Pulmonary artery endothelial cell (primary cell): ENCODE data around the gene ACBD4. TPM values are rescaled to one million over a fixed set of nuclear protein-coding genes. Genes with fewer than 3 reads are reported as not detected.

Experiments
- DNase-seq: peaks from one replicate; pipeline ENCODE4 v3.0.0-alpha.2; 2011; ENCODE audit warnings: low read depth, low spot score
- total RNA-seq: library from RNA; depleted of rRNA; stranded (reverse); fragments of >200 nt; gene quantifications from 2 replicates; pipeline ENCODE4 v1.2.3, GENCODE V29; 2014

The ACBD4 gene, protein sequence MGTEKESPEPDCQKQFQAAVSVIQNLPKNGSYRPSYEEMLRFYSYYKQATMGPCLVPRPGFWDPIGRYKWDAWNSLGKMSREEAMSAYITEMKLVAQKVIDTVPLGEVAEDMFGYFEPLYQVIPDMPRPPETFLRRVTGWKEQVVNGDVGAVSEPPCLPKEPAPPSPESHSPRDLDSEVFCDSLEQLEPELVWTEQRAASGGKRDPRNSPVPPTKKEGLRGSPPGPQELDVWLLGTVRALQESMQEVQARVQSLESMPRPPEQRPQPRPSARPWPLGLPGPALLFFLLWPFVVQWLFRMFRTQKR
- total RNA-seq: 4.4 and 5.5 TPM in 2 replicates

DNA sequence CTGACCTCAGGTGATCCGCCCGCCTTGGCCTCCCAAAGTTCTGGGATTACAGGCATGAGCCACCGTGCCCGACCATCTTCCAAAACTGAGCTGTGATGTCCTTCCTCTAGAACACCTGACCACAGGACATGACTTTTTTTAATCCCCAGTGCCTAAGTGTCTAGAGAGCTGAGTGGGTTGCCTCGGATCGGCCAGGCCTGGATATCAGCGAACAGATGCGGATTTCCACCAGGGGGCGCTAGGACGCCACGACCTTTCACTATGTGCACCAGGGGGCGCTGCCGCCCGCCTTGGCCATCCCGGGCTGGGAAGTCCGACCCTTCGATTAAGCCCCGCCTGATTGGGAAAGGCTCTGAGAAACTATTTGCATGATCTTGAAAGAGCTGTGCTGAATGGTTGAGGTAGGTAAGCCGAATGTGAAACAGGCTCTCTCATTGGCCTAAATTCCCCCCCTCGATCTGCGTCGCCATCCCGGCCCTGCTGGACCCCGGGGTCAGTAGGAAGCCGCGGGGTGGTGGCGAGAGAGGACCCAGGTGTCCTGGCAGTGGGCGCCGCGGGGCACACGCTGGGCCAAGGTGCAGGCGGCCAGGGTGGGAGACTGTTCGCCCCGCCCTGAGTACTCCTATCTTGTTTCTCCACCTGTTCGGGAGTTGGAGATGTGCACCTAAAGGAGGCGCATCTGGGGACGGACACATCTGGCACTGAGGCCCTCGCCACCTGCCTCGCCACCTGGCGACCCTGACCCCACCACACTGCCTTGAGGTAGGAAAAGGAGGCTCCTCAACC lies at the start of gene ACBD4:
Gene ACBD4 (plus strand): TSS at position 496 of the 786 bp plus-strand sequence. CDS start 458 bp downstream, outside the sequence.
- DNase-seq: peak; percentile 90

DNA sequence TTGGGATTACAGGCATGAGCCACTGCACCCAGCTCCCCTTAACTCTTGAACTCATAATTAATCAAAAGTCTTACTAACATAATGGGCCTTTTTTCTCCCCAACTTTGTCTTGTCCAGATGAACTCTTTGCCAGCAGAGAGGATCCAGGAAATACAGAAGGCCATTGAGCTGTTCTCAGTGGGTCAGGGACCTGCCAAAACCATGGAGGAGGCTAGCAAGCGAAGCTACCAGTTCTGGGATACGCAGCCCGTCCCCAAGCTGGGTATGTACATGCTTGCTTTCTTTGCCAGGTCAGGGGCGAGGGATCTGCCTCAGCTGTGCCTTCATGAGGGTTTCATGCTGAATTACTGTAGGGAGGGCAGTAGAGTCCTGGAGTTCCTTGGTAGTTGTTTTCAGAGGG lies 49.1 kb upstream of the ACBD4 start:
- DNase-seq: no peak

DNA sequence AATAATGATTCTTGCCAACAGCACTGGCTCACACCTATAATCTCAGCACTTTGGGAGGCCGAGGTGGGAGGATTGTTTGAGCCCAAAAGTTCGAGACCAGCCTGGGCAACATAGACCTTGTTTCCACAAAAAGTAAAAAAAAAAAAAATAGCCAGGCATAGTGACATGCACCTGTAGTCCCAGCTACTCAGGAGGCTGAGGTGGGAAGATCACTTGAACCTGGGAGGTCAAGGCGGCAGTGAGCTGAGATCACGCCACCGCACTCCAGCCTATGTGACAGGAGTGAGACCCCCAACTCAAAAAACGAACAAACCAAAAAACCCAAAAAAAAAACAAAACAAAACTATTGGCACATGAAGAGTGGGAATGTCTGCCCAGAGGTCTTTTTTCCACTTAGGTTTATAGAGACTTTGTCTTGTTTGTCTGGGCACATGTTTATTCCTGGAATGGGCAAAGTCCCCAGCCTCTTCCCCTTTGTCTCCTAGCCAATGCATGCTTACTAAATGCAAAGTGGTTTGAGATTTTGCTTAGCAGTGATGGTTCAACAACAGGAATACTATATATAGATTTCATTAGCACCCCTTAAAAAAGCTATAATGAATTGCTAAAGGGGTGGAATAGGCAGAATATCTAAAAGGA lies 48.5 kb upstream of the ACBD4 start:
- DNase-seq: no peak

DNA sequence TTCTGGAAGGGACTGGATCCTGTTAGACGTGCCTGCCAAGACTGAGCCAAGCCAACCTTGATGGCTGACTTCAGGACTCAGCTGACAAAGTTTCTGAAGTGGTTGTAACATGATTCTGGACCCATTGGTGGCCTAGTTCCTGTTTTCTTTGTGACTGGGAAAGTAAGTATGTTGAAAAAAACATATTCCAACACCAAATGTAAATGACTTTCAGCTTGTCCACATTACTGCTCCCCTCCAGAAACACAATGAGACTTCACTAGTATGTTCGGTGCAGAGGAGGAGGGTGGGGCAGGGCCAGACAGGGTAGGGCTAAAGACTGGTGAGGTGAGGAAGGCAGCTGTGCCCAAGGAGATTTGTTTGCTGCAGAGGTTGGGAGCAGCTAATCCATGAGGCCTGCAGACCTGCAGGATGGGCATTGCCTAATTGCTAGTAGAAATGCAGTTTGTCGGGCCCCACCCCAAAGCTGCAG lies 47.9 kb upstream of the ACBD4 start:
- DNase-seq: no peak

DNA sequence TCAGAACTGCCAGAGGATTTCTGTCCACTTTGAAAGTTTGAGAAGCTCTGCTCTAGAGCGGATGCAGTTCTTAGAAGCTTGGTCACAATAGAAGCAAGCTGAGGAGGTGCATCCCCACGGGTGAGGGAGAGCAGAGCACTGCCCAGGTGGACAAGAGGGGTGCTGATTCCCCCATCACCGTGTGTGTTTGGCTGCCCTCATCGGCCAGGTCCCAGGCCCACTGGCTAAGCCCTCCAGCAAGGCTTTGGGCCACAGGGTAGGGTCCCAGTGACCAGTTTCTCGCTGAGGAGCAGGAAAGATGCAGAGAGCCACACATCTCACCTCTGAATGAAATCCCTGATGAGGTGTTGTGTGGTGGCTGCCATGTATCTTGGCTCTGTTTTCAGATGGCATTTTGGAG lies 47.5 kb upstream of the ACBD4 start:
- no peak for DNase-seq

DNA sequence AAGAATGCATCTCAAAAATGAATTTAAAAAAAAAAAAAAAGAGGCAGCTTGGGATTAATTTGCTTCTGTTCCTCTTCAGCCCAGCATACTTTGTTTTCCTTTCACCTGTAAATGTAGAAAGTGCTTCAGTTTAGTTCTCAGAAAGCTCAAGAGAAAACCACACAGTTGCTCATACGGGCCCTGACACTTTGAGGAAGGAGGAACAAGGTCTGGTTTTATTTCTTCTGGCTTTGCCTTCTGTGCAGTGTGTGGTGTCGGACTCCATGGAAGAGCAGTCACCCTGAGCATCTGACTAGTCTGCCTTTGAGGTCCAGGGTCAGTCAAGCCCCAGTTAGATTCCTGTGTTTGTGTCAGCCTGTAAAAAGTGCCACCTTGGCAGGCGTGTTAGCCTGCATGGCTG lies 46.7 kb upstream of the ACBD4 start:
- DNase-seq: no peak

DNA sequence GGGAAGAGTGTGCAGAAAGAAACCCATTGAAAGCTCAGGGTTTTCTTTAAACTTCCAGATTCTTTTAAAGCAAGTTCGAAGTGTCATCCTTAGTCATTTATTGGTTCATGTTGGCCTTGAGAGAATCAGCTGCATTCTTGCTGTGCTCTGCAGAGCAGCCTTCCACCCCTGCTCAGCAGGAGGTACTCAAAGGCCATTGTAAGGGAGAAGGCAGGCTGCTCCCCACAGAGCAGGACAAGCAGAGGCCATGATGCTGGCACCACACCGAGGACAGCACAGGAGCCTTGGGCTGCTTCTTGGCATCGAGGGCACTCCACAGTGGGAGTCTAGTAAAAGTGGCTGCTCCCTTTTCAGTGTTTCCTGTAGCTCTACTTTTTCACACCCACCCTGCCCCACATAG lies 44.8 kb upstream of the ACBD4 start:
- DNase-seq: no peak

DNA sequence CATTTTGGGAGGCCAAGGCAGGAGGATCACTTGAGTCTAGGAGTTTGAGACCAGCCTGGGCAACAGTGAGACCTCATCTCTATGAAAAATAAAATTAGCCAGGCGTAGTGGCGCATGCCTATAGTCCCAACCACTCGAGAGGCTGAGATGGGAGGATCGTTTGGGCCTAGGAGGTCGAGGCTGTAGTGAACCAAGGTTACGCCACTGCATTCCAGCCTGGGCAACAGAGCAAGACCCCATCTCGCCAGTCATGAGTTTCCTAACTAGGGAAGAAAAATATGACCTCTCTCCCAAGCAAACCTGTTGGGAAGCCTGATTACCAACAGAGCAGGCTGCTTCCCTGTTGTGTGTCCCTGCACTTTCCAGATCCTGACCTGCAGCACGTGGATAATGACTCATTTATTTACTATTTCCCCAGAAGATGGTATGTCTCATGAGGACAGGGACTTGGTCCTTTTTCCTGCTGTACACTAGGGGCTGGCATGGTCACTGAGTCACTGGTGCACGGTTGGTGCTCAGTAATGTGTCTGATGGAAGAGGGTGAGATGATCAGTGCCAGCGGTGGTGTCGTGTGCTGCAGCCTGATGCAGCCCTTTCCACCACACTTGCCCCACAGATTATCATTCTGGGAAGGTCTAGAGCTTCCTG lies 43.6 kb upstream of the ACBD4 start:
- no peak for DNase-seq

DNA sequence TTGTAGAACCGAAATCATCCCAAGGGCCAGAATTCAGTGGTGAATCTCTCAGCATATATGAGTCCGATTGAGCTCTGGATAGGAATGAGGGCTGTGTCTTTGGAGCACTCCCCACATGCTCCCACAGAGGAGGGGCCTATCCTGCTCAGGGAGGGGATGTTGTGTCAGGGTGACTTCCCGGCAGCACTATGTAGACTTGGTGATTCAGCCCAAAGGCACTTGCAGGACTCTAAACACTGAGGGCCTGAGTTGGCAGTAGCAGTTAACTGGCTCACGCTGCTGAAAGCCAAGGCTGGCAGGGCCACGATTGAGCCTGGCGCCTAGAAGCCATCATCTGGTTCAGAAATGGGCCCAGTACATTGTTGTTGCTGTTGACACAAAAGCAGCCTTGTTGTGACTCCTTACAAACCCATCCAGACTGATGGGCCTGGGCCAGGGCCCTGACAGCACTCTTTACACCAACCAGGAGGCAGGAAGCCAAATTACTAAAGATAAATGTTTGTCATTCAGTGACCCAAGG lies 42.5 kb upstream of the ACBD4 start:
- peak; percentile 95 for DNase-seq

DNA sequence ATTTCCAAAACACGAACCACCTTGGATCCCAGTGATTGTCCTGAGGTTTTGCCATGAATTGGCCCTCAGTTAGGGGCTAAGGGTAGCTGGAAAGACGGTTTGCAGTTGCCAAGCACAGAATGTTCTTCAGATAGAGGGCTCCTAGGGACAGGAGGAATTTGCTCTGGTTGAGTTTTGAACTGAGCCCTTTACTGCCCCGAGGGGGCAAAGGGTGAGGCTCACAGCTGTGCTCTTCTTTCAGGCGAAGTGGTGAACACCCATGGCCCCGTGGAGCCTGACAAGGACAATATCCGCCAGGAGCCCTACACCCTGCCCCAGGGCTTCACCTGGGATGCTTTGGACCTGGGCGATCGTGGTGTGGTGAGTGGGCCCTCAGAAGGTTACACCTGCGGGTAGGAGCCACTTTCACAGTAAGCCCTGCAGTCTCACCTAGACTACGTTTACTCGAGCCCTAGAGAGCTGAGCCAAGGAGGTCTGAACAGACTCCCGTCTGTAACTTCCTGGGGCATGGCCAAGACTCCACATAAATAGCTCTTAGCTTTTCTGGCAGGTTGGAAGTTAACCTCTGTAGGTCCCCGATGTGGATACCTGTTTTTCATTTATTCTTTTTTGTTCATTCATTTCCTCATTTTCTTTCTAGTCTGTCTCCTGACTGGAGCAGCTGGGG lies 41.9 kb upstream of the ACBD4 start:
- DNase-seq: no peak

DNA sequence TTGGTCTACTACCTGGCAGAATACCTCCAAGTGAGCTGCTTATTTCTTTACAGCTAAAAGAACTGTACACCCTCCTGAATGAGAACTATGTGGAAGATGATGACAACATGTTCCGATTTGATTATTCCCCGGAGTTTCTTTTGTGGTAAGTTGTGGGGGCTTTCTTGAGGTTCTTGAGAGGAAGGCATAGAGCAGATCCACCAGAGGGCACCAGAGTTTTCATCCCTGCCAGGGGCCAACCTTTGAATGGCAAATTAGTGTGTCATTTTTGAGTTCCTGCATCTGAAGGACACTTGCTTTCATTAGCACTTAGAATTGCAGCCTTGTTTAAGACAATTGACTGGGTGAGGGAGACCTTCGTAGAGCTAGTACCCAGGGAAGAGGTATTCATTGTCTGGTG lies 39.3 kb upstream of the ACBD4 start:
- DNase-seq: no peak

DNA sequence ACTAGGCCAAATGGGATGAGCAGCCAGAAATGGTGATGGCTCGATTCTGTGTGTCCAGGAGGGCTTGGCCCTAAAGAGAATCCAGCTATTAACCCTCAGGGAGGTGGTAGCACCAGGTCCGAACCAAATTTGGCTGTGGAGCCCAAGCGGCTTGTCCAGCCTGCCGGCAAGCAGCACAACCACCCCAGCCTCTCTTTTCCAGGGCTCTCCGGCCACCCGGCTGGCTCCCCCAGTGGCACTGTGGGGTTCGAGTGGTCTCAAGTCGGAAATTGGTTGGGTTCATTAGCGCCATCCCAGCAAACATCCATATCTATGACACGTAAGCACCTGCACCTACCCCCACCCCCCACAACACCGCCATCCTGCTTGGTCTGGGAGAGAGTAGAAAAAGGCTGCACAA lies 38.6 kb upstream of the ACBD4 start:
- DNase-seq: no peak

DNA sequence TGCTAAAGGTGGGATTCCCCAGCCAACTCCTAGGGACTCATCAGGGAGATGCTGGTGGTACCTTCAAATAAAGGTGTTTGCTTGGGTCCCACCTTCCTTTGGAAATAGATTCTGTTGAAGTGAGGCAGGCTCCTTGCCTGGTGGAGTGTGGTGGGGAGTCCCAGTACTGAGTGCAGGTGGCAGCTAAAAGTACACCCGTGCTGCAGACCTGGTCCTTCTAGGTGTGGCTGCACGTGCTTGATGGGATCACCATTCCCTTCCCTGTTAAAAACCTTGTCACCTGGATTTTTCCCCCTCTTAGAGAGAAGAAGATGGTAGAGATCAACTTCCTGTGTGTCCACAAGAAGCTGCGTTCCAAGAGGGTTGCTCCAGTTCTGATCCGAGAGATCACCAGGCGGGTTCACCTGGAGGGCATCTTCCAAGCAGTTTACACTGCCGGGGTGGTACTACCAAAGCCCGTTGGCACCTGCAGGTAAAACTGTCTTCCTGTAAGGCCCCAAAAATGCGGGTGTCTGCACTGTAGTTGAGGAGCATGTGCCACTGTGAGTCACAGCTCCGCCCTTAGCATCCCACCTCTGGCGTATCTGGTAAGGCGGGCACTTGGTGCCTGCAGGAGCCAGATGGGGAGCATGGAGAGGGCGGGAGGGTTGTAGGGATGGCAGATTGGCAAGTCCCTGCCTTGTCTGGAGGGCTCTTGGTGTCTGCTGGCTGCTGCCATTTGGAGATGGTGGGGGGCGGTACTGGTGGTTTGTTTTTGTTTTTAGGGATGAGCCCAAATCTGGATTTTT lies 37.2 kb upstream of the ACBD4 start:
- DNase-seq: no peak

DNA sequence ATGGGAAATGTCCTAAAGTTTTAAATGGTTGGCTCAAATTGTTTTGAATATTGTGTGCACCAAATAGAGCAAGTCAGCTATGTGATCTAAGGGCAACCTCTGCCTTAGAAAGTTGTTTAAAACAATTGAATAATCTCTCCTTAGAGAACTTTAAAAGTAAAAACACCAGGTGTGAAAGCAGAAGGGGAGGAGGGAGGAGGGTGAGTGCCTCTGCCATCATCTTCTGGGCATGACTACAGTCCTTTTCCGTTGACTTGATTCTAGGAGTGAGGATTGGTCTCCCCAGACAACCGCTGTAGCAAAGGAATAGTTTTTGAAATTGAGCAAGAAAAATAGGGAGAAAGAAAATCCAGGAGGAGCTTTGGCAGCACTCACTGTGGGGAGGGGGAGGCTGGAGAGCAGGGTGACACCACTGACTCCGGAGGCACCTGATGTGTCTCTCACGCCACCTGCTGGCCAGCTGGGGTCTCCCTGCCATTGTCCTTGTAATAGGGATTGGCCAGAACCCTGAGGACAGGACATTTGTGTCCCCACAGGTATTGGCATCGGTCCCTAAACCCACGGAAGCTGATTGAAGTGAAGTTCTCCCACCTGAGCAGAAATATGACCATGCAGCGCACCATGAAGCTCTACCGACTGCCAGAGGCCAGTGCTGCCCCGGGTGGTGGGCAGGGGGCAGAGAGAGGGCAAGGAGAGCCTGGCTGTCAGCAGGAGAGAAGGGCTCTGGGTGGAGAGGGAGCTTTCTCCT lies 36.4 kb upstream of the ACBD4 start:
- DNase-seq: peak; percentile 48

DNA sequence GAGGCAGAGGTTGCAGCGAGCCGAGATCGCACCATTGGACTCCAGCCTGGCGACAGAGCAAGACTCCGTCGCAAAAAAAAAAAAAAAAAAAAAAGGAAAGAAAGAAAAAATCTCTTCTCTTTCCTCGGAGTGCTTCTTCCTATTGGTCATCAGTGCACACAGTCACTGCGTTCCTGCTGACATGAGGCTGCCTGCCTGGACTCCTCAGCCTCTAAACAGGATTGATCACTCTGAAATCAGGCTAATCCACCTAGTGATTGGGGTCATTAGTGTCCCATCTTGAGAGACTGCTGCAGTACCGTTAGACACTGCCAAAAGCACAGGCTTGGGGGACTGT lies 34.0 kb upstream of the ACBD4 start:
- DNase-seq: no peak

DNA sequence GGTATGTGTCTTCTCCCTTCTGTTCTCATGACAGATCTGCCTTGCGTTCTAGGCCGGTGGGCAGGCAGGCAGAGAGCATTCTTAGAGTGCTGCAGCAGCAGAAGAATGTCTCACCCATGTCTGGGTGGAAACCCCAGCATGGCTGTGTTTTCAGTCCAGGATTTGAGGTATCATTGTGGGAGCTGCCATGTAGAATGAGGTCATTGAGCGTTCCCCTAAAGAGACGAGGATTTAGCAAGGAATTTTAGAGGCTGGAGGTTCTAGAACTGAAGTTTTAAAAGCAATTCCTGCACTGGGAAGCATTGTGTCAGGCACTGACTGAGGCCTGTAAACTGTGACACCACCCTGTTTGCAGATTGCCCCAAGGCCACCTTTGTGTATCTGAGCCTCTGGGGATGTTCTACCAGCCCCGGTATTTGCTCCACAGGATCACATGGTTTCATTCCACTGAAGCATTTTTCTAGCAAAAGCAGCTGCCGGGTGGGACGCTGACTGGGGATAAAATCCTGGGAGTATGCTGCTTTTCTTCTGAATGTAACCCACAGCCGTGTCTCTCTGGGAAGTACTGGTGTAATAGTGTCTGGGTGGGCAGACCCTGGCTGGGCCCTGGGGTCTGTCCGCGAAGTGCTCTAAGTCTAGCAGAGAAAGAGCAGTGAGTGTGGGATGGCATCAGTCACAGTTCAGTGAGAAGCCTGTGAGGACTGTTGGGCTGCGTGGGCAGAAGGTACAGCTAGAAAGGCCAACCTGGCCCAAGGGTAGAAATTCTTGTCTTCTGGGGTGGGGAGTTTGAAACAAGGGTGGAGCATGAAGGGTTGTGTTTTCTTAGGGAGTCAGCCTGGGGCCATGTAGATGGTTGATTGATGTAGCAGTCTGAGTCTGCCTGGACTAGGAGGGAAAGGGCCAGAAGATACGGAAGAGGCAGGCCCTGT lies 33.3 kb upstream of the ACBD4 start:
- DNase-seq: no peak

DNA sequence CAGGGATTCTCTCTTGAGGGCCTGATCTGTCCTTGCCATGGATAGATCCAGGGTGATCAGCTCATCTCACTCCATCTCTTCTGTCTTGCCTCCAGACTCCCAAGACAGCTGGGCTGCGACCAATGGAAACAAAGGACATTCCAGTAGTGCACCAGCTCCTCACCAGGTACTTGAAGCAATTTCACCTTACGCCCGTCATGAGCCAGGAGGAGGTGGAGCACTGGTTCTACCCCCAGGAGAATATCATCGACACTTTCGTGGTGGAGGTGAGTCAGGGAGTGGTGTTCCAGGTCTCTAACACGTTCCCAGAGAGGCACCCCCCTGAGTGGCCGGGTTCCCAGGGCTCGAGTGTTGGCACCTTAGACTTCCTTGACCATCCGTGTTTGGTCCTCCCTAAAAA lies 32.6 kb upstream of the ACBD4 start:
- DNase-seq: no peak

DNA sequence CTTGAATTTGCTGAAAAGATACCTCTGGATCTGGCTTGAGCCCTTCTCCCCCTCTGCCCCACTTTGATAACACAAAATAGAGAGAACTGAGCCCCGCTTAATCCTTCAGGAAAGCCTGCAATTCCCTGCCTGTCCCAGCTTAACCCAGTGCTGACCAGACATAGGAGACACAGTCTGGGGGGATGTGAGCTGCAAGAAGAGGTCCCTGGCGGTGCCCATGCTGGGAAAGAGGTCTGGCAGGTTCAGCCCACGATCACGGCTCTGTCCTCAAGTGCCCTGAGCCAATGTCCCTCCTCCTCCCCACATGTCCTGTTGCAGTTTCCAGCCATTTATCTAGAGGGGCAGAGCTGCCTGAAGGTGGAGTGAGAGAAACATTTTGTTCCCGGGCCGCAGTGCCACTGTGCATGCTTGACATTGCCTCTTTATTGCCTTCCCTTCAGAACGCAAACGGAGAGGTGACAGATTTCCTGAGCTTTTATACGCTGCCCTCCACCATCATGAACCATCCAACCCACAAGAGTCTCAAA lies 32.2 kb upstream of the ACBD4 start:
- DNase-seq: no peak
